Vagina (tissue), 2 donors: ENCODE measurements around the gene CHD9. TPM values are rescaled to one million over a fixed set of nuclear protein-coding genes. Genes with fewer than 3 reads are reported as not detected.

Source experiments
- DNase-seq, 2 donors: peaks; one replicate each; pipeline ENCODE4 v3.0.0-alpha.2; 2017; ENCODE audit errors: extremely low spot score in 2 of 2
- H3K27ac ChIP-seq: fragments of 200-600 bp; sonication (generic); one replicate; pipeline ENCODE4 v1.5.1; 2019
- H3K27me3 ChIP-seq: fragments of 200-600 bp; sonication (generic); one replicate; pipeline ENCODE4 v1.5.1; 2019
- H3K36me3 ChIP-seq, 2 donors: fragments of 200-600 bp; sonication (generic); one replicate each; pipeline ENCODE4 v1.5.1; 2017 to 2019
- H3K4me1 ChIP-seq: fragments of 200-600 bp; sonication (generic); one replicate; pipeline ENCODE4 v1.5.1; 2019
- H3K4me3 ChIP-seq, 2 donors: fragments of 200-600 bp; sonication (generic); 1 replicate in 1 of 2; 2 replicates in 1 of 2; pipeline ENCODE4 v1.5.1; 2016 to 2019
- H3K9me3 ChIP-seq: fragments of 200-600 bp; sonication (generic); one replicate; pipeline ENCODE4 v1.5.1; 2019
- POLR2A ChIP-seq, 2 donors: fragments of 450-650 bp; IDR thresholded peaks; one replicate each; pipeline ENCODE4 v1.6.1; 2017; ENCODE audit warnings: antibody characterized with exemption in 2 of 2, mild to moderate bottlenecking in 2 of 2, moderate library complexity in 2 of 2
- POLR2AphosphoS5 ChIP-seq, 2 donors: sonication (generic); formaldehyde crosslinking; IDR thresholded peaks; one replicate each; pipeline ENCODE4 v1.9.0; 2017; ENCODE audit warnings: antibody characterized with exemption in 2 of 2, mild to moderate bottlenecking in 2 of 2, low read depth in 1 of 2; ENCODE audit not compliant: insufficient read depth in 1 of 2
- intact Hi-C: fragments of 100-400 bp; cut with DNase I; formaldehyde crosslinking; loops from one replicate; pipeline ENCODE4 v1.15.1; 2023
- total RNA-seq: library from RNA; depleted of rRNA; stranded (reverse); fragments of >200 nt; gene quantifications from one replicate; pipeline ENCODE4 v1.2.3, GENCODE V29; 2016
- TF ChIP-seq, protein P1 (sequence below), 3 experiments: fragments of 450-650 bp in 2 of 3; fragments of 200-600 bp in 1 of 3; sonication (generic) in 1 of 3; IDR thresholded peaks; one replicate each; pipeline ENCODE4 v1.5.1; 2017 to 2019; ENCODE audit warnings: antibody characterized with exemption in 3 of 3, mild to moderate bottlenecking in 2 of 3, moderate library complexity in 2 of 3

Gene CHD9
- total RNA-seq, 1 donor from 2014 or later, result 77.6 TPM

GRCh38 chr16:53219795-53220454 is 165.1 kb downstream of the CHD9 start:
- Histone ChIP-seq H3K9me3 (no peaks in the 10 kb centered on the region), H3K4me1 (peaks cover 52% of the 10 kb centered on the region), H3K27ac (peak overlapping the region; percentile 45), H3K4me3 (no peak overlapping the region), H3K36me3 (peaks cover 0 to 12% of the 10 kb centered on the region in 2 donors), H3K27me3 (no peaks in the 10 kb centered on the region)
- DNase-seq, result no peak
- intact Hi-C loops, result no loop called here
- TF ChIP-seq POLR2A (IDR thresholded peaks at IDR 0.05) (no peak), POLR2AphosphoS5 (IDR thresholded peaks at IDR 0.05; ENCODE audit: insufficient read depth in 1 of 2, low read depth in 1 of 2) (peak in 1 of 2 donors; percentile 68)

DNA sequence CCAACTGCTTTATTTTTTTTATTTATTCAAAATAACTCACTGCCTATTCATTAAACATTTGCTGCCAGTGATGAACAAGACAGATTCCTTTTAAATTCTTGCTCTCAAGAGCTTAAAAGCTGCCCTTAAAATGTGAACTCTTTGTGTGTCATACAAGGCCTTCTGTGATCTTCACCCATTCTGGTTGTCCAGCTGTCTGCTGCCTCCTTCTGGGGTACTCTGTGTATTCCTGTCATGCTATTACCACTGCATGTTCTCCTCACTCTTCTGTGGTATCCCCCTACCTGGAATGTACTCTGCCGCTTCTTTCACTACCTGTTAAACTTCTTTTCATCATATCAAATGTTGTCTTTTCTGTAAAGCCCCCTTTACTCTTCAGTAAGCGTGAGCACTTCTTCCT is 165.8 kb downstream of the CHD9 start:
- Histone ChIP-seq H3K4me1 (peaks cover 50% of the 10 kb centered on the region), H3K4me3 (no peak overlapping the region), H3K27me3 (no peaks in the 10 kb centered on the region), H3K9me3 (no peaks in the 10 kb centered on the region), H3K36me3 (peaks cover 0 to 12% of the 10 kb centered on the region in 2 donors), H3K27ac (peak overlapping the region; percentile 45)
- intact Hi-C loops, result no loop called here
- DNase-seq, result no peak
- TF ChIP-seq, protein P1, sequence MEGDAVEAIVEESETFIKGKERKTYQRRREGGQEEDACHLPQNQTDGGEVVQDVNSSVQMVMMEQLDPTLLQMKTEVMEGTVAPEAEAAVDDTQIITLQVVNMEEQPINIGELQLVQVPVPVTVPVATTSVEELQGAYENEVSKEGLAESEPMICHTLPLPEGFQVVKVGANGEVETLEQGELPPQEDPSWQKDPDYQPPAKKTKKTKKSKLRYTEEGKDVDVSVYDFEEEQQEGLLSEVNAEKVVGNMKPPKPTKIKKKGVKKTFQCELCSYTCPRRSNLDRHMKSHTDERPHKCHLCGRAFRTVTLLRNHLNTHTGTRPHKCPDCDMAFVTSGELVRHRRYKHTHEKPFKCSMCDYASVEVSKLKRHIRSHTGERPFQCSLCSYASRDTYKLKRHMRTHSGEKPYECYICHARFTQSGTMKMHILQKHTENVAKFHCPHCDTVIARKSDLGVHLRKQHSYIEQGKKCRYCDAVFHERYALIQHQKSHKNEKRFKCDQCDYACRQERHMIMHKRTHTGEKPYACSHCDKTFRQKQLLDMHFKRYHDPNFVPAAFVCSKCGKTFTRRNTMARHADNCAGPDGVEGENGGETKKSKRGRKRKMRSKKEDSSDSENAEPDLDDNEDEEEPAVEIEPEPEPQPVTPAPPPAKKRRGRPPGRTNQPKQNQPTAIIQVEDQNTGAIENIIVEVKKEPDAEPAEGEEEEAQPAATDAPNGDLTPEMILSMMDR (IDR thresholded peaks at IDR 0.05), result no peak
- TF ChIP-seq POLR2A (IDR thresholded peaks at IDR 0.05) (no peak), POLR2AphosphoS5 (IDR thresholded peaks at IDR 0.05; ENCODE audit: insufficient read depth in 1 of 2, low read depth in 1 of 2) (no peak)

DNA sequence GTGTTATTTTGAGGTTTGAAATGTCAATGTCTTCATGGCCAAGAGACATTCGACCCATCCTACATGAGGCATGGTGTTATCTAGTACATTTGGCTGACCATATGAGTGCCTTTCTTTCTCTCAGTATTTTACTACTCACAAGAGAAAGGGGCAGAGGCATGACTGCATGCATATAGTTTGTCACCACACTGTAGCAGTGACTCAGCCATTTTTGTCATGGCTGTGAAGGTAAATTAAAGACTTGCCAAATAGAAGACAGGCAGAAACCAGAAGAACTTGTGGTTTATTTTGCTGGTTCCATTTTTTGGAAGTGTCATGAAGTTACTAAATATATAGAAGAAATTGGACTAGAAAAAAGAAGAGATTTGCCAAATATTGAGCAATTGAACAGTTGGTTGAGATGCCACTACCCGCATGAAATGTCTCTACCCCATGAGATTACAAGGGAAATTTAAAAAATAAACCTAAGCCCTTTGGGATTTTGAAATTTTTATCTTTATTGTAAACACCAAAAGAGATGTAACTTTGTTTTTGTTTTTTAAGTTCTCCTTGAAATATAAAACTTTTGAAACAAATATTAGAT is 170.3 kb downstream of the CHD9 start:
- Histone ChIP-seq H3K9me3 (no peaks in the 10 kb centered on the region), H3K36me3 (peaks cover 0 to 38% of the 10 kb centered on the region in 2 donors), H3K27me3 (no peaks in the 10 kb centered on the region), H3K4me3 (no peak overlapping the region), H3K4me1 (peaks cover 19% of the 10 kb centered on the region), H3K27ac (no peak overlapping the region)
- TF ChIP-seq, protein P1 (IDR thresholded peaks at IDR 0.05), result no peak
- TF ChIP-seq POLR2A (IDR thresholded peaks at IDR 0.05) (no peak), POLR2AphosphoS5 (IDR thresholded peaks at IDR 0.05; ENCODE audit: insufficient read depth in 1 of 2, low read depth in 1 of 2) (no peak)
- no peak for DNase-seq
- intact Hi-C loops, result no loop called here

GRCh38 chr16:53232826-53233529 is 178.2 kb downstream of the CHD9 start:
- no peak for DNase-seq
- peaks cover 0 to 67% of the 10 kb centered on the region in 2 donors for H3K36me3 ChIP-seq
- no peaks in the 10 kb centered on the region for H3K9me3 ChIP-seq
- H3K4me3 ChIP-seq, result no peak overlapping the region
- TF ChIP-seq POLR2A (IDR thresholded peaks at IDR 0.05) (no peak), POLR2AphosphoS5 (IDR thresholded peaks at IDR 0.05; ENCODE audit: insufficient read depth in 1 of 2, low read depth in 1 of 2) (no peak)
- TF ChIP-seq, protein P1 (IDR thresholded peaks at IDR 0.05), result no peak
- no peak overlapping the region for H3K27ac ChIP-seq
- intact Hi-C loops, result no loop called here
- no peaks in the 10 kb centered on the region for H3K4me1 ChIP-seq
- no peaks in the 10 kb centered on the region for H3K27me3 ChIP-seq

- Histone ChIP-seq H3K9me3 (no peaks in the 10 kb centered on the region), H3K27ac (no peak overlapping the region), H3K4me1 (no peaks in the 10 kb centered on the region), H3K4me3 (no peak overlapping the region), H3K36me3 (peaks cover 0 to 64% of the 10 kb centered on the region in 2 donors), H3K27me3 (no peaks in the 10 kb centered on the region)
- intact Hi-C loops, result no loop called here
- no peak for DNase-seq
- TF ChIP-seq POLR2AphosphoS5 (IDR thresholded peaks at IDR 0.05; ENCODE audit: insufficient read depth in 1 of 2, low read depth in 1 of 2) (no peak), POLR2A (IDR thresholded peaks at IDR 0.05) (no peak)
- TF ChIP-seq, protein P1 (IDR thresholded peaks at IDR 0.05), result no peak
These were observed 180.0 kb downstream of the CHD9 start for GRCh38 chr16:53234836-53235235.
